K562 (cell line): ENCODE data around the gene CLHC1.

Source experiments
- BCLAF1 ChIP-seq, 2 experiments: fragments of 450-650 bp in 1 of 2; IDR thresholded peaks; 2 replicates each; pipeline ENCODE4 v1.6.1; 2011 to 2017; ENCODE audit warnings: low read depth in 2 of 2, antibody characterized with exemption in 1 of 2, borderline replicate concordance in 1 of 2, low read length in 1 of 2, mild to moderate bottlenecking in 1 of 2, mixed read lengths in 1 of 2; ENCODE audit not compliant: control insufficient read depth in 1 of 2
- CEBPZ ChIP-seq: fragments of 150-350 bp; IDR thresholded peaks from 2 replicates; pipeline ENCODE4 v1.6.1; 2014; ENCODE audit warnings: low read depth, mild to moderate bottlenecking, low read length, borderline replicate concordance
- DNMT1 ChIP-seq: fragments of 450-650 bp; IDR thresholded peaks from 2 replicates; pipeline ENCODE4 v1.6.1; 2016; ENCODE audit warnings: antibody characterized with exemption, mild to moderate bottlenecking
- EZH2 ChIP-seq: IDR thresholded peaks from 2 replicates; pipeline ENCODE4 v1.6.1; 2012; ENCODE audit warnings: low read depth, mild to moderate bottlenecking, inconsistent platforms, low read length, borderline replicate concordance
- NCOA2 ChIP-seq, 2 experiments: fragments of 450-650 bp; IDR thresholded peaks; 2 replicates each; pipeline ENCODE4 v1.6.1; 2018; ENCODE audit warnings: mild to moderate bottlenecking in 2 of 2, moderate library complexity in 1 of 2; ENCODE audit not compliant: partially characterized antibody in 2 of 2
- PHF8 ChIP-seq: fragments of 200-600 bp; sonication (generic); IDR thresholded peaks from 2 replicates; pipeline ENCODE4 v1.6.1; 2012; ENCODE audit warnings: mixed run types, mild to moderate bottlenecking, inconsistent platforms, low read length, moderate library complexity, borderline replicate concordance
- PREB ChIP-seq: sonication (generic); formaldehyde crosslinking; IDR thresholded peaks from 2 replicates; pipeline ENCODE4 v1.8.1; 2023; ENCODE audit warnings: mild to moderate bottlenecking, missing genetic modification reagents
- RAD21 ChIP-seq, 2 experiments: fragments of 250-450 bp in 1 of 2; fragments of 450-650 bp in 1 of 2; sonication (Bioruptor Pico) in 1 of 2; formaldehyde crosslinking in 1 of 2; IDR thresholded peaks in 1 of 2; conservative IDR thresholded peaks in 1 of 2; 2 replicates each; pipeline versions ENCODE4 v1.4.0 to v1.8.0; 2020 to 2022; ENCODE audit warnings: mild to moderate bottlenecking in 2 of 2, moderate library complexity in 1 of 2
- RFX5 ChIP-seq: IDR thresholded peaks from 2 replicates; pipeline ENCODE4 v1.6.1; 2011; ENCODE audit warnings: low read depth, mild to moderate bottlenecking, improper control_type of control experiment, low read length
- TCF7 ChIP-seq: sonication (generic); IDR thresholded peaks from 2 replicates; pipeline ENCODE4 v1.6.1; 2016; ENCODE audit warnings: antibody characterized with exemption, borderline replicate concordance
- ZNF431 ChIP-seq: sonication (generic); formaldehyde crosslinking; IDR thresholded peaks from 2 replicates; pipeline ENCODE4 v1.8.0; 2022; ENCODE audit warnings: mild to moderate bottlenecking, missing genetic modification reagents

- TF ChIP-seq TCF7: no peak
- TF ChIP-seq PREB (CRISPR knock-in tag): no peak
- TF ChIP-seq BCLAF1 (IDR thresholded peaks at IDR 0.05; ENCODE audit: borderline replicate concordance in 1 of 2, control insufficient read depth in 1 of 2, low read depth in 2 of 2, low read length in 1 of 2): no peak
- no peak for TF ChIP-seq RAD21 (CRISPR knock-in tag; conservative IDR thresholded peaks at IDR 0.05 in 1 of 2, IDR thresholded peaks at IDR 0.05 in 1 of 2)
- no peak for TF ChIP-seq CEBPZ
- TF ChIP-seq RFX5: no peak
- TF ChIP-seq PHF8: no peak
- TF ChIP-seq DNMT1: no peak
- TF ChIP-seq NCOA2 (IDR thresholded peaks at IDR 0.05; ENCODE audit: partially characterized antibody in 2 of 2): no peak
- TF ChIP-seq ZNF431 (CRISPR knock-in tag): no peak
- TF ChIP-seq EZH2: no peak
These were observed 36.3 kb upstream of the CLHC1 start for GRCh38 chr2:55268288-55268906.
